Measurements from ENCODE around the gene GLI3. TPM values are rescaled to one million over a fixed set of nuclear protein-coding genes. Genes with fewer than 3 reads are reported as not detected.
A peak's percentile ranks its signal among the peaks of the same experiment; 100 is the strongest.

Gene GLI3
- polyA plus RNA-seq, 3 donors, result 13.3 to 16.8 (median 16.5) TPM

DNA sequence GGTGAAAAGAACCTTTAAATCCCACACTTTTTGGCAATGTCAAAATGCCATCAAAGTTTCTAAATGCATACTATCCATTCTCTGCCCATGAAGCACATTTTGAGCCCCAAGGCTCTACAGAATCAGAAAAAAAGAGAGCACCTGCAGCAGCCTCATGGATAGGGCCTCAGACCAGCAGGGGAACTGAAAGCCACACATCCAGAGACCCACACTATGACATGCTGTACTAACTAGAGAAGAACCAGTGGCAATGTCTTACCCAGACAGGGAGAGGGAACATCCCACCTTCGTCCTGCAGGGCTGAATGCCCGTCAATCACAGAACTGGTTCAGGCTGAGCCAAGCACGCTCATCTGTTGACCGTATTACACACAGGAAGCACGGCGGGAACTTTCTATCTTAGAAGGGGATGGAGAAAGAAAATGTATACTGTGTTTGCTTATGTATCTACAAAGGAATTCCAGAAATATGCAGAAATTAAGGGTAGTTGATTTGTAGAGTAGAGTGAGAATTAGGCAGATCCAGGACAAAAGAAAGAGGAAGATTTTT is 237.2 kb downstream of the GLI3 start:
- DNase-seq, result no peak

GRCh38 chr7:41998041-41998440 is 239.0 kb downstream of the GLI3 start:
- no peak for DNase-seq

GRCh38 chr7:41997151-41997550 is 239.9 kb downstream of the GLI3 start:
- no peak for DNase-seq

DNA sequence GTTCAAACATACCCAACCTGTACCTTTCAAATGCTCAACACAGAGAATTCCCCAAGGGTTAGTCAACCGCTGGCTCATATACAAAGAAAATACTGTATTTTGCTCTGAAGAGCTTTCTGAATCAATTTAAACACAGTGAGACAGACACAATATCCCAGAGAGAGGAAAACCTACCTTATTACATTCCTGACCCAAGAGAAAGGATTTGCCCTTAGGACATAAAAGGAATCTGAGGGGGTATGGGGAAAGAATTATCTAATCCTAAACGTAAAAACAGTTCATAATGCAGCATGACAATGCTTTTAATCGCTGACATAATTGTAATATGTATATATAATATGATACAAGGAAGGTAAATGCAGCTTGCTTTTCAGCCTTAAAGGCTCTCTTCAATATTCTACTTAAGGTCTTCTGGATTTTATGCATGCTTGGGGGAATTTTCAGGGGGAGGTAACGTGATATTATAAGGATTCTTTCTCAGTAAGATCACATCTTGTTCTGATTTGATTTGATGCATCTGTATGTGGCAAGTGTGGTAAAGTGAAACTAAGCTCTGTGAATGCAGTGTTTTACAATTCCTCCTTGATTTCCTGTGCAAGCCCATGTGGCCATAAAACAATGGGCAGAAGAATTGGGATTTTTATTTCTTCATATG is 240.5 kb downstream of the GLI3 start:
- no peak for DNase-seq

GRCh38 chr7:41995632-41996271 is 241.3 kb downstream of the GLI3 start:
- DNase-seq, result no peak

DNA sequence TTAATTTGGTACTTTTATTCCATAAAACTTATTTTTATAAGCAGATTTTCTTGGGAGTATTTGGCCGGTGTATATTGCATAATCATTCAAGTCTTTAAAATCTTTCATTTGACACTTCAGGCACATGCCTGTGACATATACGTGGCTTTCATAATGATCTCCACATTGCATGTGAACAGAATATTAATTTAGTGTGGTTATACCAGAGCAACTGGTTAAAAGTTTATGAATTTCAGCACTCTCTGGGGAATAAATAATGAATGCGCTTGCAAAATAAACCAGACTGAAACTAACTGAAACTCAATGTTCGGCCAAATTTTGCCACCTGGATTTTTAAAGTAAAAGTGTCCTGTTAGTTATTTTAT is 242.3 kb downstream of the GLI3 start:
- DNase-seq, result no peak

GRCh38 chr7:41994036-41994745 is 242.8 kb downstream of the GLI3 start:
- DNase-seq, result no peak

GRCh38 chr7:41992881-41993867 is 243.8 kb downstream of the GLI3 start:
- no peak for DNase-seq

DNA sequence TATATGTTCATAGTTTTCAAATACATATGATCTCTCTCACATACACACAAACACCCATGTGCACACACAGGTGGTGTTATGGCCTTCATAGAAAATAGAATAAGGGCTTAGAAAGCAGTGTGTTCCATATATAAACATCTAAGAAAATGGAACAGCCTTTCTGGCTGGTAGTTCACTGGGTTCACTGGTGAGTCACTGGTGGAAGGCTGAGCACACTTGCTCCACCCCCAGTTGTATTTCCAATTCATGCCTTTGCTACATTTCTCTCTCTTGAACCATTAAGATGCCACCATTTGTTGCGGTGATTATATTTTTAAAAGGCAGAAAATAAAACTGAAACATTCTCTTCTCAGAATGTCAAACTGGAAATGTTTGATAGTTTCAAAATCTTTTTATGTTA is 252.1 kb downstream of the GLI3 start:
- no peak for DNase-seq

DNA sequence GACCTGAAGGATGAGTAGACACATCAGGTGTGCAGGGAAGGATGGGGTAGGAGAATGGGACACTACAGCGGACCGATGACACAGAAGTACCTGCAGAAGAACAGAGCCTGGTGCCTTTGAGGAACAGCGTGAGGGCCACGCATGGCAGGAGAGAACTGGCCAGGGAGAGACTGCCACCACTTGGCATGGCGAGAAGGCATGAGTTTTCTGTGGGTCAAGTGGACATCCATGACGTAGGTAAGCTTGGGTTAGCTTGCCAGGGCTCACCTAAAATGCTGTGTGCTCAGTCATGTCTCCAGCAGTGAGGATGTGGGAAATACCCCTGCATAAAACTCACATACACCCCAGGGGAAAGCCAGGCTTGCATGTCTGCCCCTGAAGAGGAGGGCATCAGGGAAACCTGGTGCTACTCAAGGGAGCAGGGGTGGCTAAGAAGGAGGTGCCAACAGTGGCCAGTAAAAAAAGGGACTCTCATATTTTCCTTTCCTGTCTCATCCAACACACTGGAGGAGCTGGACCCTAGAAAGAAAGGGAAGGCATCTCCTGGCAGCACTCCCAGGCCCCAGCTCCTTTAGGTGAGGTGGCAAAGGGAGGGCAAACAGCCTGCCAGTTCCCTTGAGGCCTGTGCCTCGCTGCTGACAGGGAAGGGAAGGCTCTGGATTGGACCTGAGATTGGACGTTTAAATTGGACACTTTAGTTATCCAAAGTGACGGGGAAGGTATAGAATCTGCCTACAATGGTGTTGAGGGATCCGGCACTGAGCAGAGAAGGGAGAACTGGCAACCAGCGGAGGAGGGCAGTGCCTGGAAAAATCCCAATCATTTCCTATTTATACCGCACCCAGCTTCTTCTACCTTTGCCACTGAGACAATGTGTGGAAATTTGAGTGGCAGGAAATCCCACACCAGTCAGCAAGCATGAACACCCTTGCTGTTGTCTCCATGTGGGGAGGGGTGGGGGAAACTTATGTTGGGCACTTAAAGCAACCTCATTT is 255.7 kb downstream of the GLI3 start:
- DNase-seq, result no peak

- peak; percentile 51 for DNase-seq
These were observed 257.1 kb downstream of the GLI3 start for GRCh38 chr7:41979834-41980307.

DNA sequence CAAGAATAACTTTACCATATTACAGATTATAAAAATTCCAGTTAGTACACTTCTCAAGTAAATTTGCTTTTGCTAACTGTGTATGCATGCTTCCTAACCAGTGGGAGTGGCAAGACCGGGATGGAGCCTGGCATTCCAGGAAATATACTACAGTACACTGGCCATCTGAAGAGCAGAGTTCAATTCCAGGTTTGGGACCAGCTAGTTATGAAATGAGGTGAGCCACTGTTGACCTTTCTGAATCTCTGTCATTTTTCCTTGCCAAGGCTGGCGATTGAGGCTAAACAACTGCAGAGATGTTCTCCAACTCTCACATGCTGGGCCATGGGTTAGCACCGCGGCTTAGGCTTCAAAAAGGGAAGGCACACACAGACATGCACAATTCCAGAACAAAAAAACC is 258.2 kb downstream of the GLI3 start:
- no peak for DNase-seq

DNA sequence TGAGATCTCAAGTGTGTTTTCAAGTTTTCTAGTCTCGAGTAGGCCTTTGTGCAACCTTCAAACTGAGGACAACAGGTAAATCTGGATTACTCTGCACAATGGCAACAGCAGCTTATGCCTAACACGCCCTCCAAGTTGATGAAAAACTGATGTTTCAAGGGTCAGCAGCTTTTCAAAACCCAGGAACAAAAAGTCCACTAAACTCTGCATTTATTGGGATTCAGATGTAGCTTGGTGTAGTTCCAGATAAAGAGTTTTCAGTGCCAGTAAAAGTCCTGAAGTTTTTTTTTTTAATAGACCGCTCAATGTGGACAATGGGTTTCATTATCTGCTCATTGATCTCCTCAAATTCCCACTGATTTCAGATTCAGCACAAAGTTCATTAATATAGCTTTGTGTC is 259.3 kb downstream of the GLI3 start:
- no peak for DNase-seq

GRCh38 chr7:41977151-41977651 is 259.8 kb downstream of the GLI3 start:
- peak; percentile 51 for DNase-seq

- no peak for DNase-seq
These were observed 260.6 kb downstream of the GLI3 start for GRCh38 chr7:41976411-41976810.

GRCh38 chr7:41975849-41976248 is 261.2 kb downstream of the GLI3 start:
- DNase-seq, result no peak

- DNase-seq, result no peak
These were observed 262.0 kb downstream of the GLI3 start for GRCh38 chr7:41974870-41975557.

DNA sequence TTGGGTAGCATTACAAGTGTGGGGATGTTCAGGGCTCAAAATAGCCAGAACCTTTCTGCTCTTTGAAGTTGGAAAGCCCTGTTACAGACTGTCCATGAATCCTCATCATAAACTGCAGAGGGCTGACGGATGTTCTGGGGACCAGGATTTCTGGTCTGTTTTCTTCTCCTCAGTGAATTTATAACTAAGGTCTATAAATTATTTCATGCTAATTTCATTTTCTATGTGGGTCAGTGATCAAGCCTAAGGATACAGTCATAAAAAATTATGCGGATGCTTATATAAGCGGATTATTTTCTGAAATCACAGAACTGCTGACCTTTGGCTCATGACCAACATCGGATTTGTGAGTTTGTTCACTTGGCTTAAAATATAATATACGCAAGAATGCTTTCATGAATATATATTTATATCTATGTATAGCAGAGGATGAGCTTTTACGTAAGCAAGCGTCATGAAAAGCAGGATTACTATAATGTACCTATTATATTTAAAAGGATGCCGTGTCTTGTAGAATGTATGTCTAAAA is 263.7 kb downstream of the GLI3 start:
- DNase-seq, result no peak

DNA sequence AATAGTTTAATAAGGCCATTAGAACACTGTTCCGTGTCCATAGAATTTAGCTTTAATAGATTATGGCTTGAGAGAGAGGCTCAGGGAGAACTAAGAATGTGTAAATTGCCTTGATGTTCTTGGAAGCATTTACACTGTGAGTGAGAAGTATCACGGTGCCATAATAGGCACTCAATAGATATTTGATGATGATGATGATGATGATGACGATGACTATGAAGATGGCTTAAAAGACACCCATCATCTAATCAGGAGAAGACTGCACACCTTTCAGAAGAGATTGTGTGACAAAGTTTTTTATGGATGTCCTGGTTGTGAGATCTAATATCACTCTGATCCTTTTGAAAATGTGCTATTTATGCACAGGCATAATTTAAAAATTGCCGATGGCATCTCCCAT is 264.2 kb downstream of the GLI3 start:
- no peak for DNase-seq

All from renal pelvis (tissue), 4 donors.